A549 (cell line): ENCODE results near the gene ADK. TPM values are rescaled to one million over a fixed set of nuclear protein-coding genes. Genes with fewer than 3 reads are reported as not detected.

Source experiments
- ATAC-seq, 2 experiments: fragments of 200-7000 bp in 1 of 2; fragments of >200 bp in 1 of 2; cut with Nextera tagmentation in 1 of 2; cut with Tn5 transposase in 1 of 2; 3 replicates each; pipeline versions ENCODE4 v1.8.0 to v1.9.1; 2018 to 2020; ENCODE audit warnings: mild to moderate bottlenecking in 1 of 2, moderate library complexity in 1 of 2
- CTCF ChIA-PET: fragments of 300-600 bp; sonication (Branson Sonifier 250); formaldehyde crosslinking; extraction: SDS; loops from one replicate; lab custom pipeline; 2021; ENCODE audit warnings: antibody characterized with exemption, inconsistent platforms; lab: Yijun Ruan, JAX
- POLR2A ChIA-PET: fragments of 350-600 bp; formaldehyde crosslinking; extraction: SDS; loops from one replicate; lab custom pipeline; 2021; ENCODE audit warnings: antibody characterized with exemption, inconsistent platforms; lab: Yijun Ruan, JAX
- DNase-seq, 2 experiments: peaks; one replicate each; pipeline versions ENCODE4 v3.0.0 to v3.0.0-alpha.2; 2011 to 2016; ENCODE audit warnings: low read depth in 1 of 2, low spot score in 1 of 2
- FAIRE-seq: peaks from 2 replicates; lab custom pipeline; 2011; peaks lifted over from hg19 to GRCh38; lab: Jason Lieb, UNC
- H3K27ac ChIP-seq, 2 experiments: fragments of >200 bp; sonication (Bioruptor Twin); formaldehyde crosslinking; 3 replicates each; pipeline ENCODE4 v1.5.1; 2016 to 2017
- H3K4me1 ChIP-seq: fragments of >200 bp; sonication (Bioruptor Twin); formaldehyde crosslinking; 3 replicates; pipeline ENCODE4 v1.6.1; 2016
- H3K4me2 ChIP-seq: fragments of >200 bp; sonication (Bioruptor Twin); formaldehyde crosslinking; 3 replicates; pipeline ENCODE4 v1.6.1; 2016
- H3K4me3 ChIP-seq: fragments of >200 bp; sonication (Bioruptor Twin); formaldehyde crosslinking; 3 replicates; pipeline ENCODE4 v1.5.1; 2016
- H3K9me3 ChIP-seq: fragments of >200 bp; sonication (Bioruptor Twin); formaldehyde crosslinking; 3 replicates; pipeline ENCODE4 v1.6.1; 2016
- ATOH8 ChIP-seq: fragments of 250-450 bp; sonication (Bioruptor Pico); IDR thresholded peaks from 2 replicates; pipeline ENCODE4 v1.5.0; 2020; ENCODE audit warnings: low read depth, mild to moderate bottlenecking, moderate library complexity
- CEBPB ChIP-seq, 2 experiments: fragments of >200 bp in 1 of 2; sonication (Bioruptor Twin) in 1 of 2; formaldehyde crosslinking in 1 of 2; IDR thresholded peaks; 2 replicates each; pipeline ENCODE4 v1.6.1; 2012 to 2016
- EHF ChIP-seq: fragments of 250-450 bp; sonication (Bioruptor Pico); IDR thresholded peaks from 2 replicates; pipeline ENCODE4 v1.5.0; 2020; ENCODE audit warnings: mild to moderate bottlenecking
- FOSB ChIP-seq: fragments of 250-450 bp; sonication (Bioruptor Pico); IDR thresholded peaks from 2 replicates; pipeline ENCODE4 v1.5.0; 2020; ENCODE audit warnings: mild to moderate bottlenecking, moderate library complexity
- GATA3 ChIP-seq: IDR thresholded peaks from 2 replicates; pipeline ENCODE4 v1.6.1; 2012; ENCODE audit warnings: borderline replicate concordance
- HDAC2 ChIP-seq: fragments of 200-600 bp; sonication (generic); IDR thresholded peaks from 2 replicates; pipeline ENCODE4 v1.6.1; 2016
- JUN ChIP-seq, 2 experiments: fragments of >200 bp; sonication (Bioruptor Twin); formaldehyde crosslinking; IDR thresholded peaks; 2 replicates in 1 of 2; 3 replicates in 1 of 2; pipeline ENCODE4 v1.6.1; 2016 to 2017
- JUNB ChIP-seq: fragments of >200 bp; sonication (Bioruptor Twin); formaldehyde crosslinking; IDR thresholded peaks from 2 replicates; pipeline ENCODE4 v1.6.1; 2016
- MAZ ChIP-seq: fragments of 150-350 bp; IDR thresholded peaks from 2 replicates; pipeline ENCODE4 v1.6.1; 2014; ENCODE audit warnings: antibody characterized with exemption, low read depth, low read length, borderline replicate concordance
- NFE2L2 ChIP-seq: fragments of 150-350 bp; conservative IDR thresholded peaks from 2 replicates; pipeline ENCODE4 v1.6.1; 2014; ENCODE audit warnings: low read length
- RAD21 ChIP-seq, 2 experiments: fragments of >200 bp in 1 of 2; sonication (Bioruptor Twin) in 1 of 2; formaldehyde crosslinking in 1 of 2; IDR thresholded peaks in 1 of 2; conservative IDR thresholded peaks in 1 of 2; 2 replicates in 1 of 2; 3 replicates in 1 of 2; pipeline ENCODE4 v1.6.1; 2012 to 2018; ENCODE audit warnings: inconsistent platforms in 1 of 2
- RARB ChIP-seq: fragments of 250-450 bp; sonication (Bioruptor Pico); IDR thresholded peaks from 2 replicates; pipeline ENCODE4 v1.8.0; 2021; ENCODE audit warnings: mild to moderate bottlenecking, moderate library complexity
- SMC3 ChIP-seq: fragments of >200 bp; sonication (Bioruptor Twin); formaldehyde crosslinking; IDR thresholded peaks from 3 replicates; pipeline ENCODE4 v1.6.1; 2018; ENCODE audit warnings: inconsistent platforms
- TP53 ChIP-seq: fragments of 250-450 bp; sonication (Bioruptor Pico); IDR thresholded peaks from 2 replicates; pipeline ENCODE4 v1.5.0; 2021; ENCODE audit warnings: mild to moderate bottlenecking, moderate library complexity
- ZC3H11A ChIP-seq: fragments of 450-650 bp; IDR thresholded peaks from 2 replicates; pipeline ENCODE4 v1.6.1; 2014; ENCODE audit warnings: antibody characterized with exemption, mild to moderate bottlenecking
- ZFP36 ChIP-seq: fragments of 450-650 bp; IDR thresholded peaks from 2 replicates; pipeline ENCODE4 v1.6.1; 2014; ENCODE audit warnings: borderline replicate concordance; ENCODE audit not compliant: partially characterized antibody
- ZNF302 ChIP-seq: fragments of 250-450 bp; sonication (Bioruptor Pico); IDR thresholded peaks from 2 replicates; pipeline ENCODE4 v1.9.0; 2021; ENCODE audit warnings: inconsistent platforms, mild to moderate bottlenecking, moderate library complexity
- WGBS: methylation state at CpG from one replicate; pipeline ENCODE4 v1.1.6; 2017; ENCODE audit errors: missing lambda C conversion rate; 5-methylcytosine and 5-hydroxymethylcytosine counted together
- polyA plus RNA-seq, 4 experiments: library from polyadenylated mRNA; depleted of rRNA in 3 of 4; stranded (reverse); fragments of >200 nt; fragmentation: RNase III in 1 of 4; extraction: RNeasy Plus Mini Kit Qiagen cat#74134 plus additional on column Dnase treatment in 1 of 4; gene quantifications; 2 replicates in 3 of 4; 3 replicates in 1 of 4; pipeline ENCODE4 v1.2.3, GENCODE V29; 2011 to 2017
- TF ChIP-seq, protein P1 (sequence below): fragments of 450-650 bp; IDR thresholded peaks from 2 replicates; pipeline ENCODE4 v1.6.1; 2014; ENCODE audit warnings: antibody characterized with exemption
- TF ChIP-seq, protein P2 (sequence below): fragments of 250-450 bp; sonication (Bioruptor Pico); IDR thresholded peaks from 2 replicates; pipeline ENCODE4 v1.5.0; 2021; ENCODE audit warnings: mild to moderate bottlenecking, moderate library complexity, borderline replicate concordance
- TF ChIP-seq, protein P3 (sequence below): fragments of 200-600 bp; sonication (generic); IDR thresholded peaks from 2 replicates; pipeline ENCODE4 v1.6.1; 2016; ENCODE audit warnings: antibody characterized with exemption, mild to moderate bottlenecking, moderate library complexity
- TF ChIP-seq, protein P4 (sequence below): IDR thresholded peaks from 2 replicates; pipeline ENCODE4 v1.6.1; 2012; ENCODE audit warnings: low read depth, borderline replicate concordance

Gene ADK
- polyA plus RNA-seq, 2 of the 4 experiments (the other 2 are of a cell fraction): 35.8 to 40.7 TPM

DNA sequence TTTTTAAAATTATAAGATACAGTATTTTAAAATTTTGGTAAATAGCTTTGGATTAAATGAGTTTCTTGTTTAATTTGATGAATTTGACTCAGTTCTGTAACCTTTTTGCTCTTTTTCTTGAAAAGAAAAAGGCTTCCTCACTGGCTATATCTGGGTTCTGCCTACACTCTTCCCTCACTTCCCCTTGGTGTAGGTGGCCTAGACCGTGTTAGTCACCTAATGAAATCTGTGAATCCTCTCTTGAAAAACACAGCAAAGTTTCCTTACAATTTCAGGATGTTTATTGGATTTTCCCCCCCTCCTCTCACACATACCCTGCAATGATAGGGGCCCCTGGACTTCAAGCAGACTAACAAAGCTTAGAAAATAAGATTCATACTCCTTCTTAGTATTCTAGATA lies 231.6 kb downstream of the ADK start:
- ChIA-PET CTCF (interaction anchor here (1.0 kb wide), 1 partner anchor 19 kb away, joined by 4 read pairs; no protein-coding TSS in a partner anchor), POLR2A (no interaction called here)
- Histone ChIP-seq H3K4me1 (no peaks in the 10 kb centered on the region), H3K9me3 (no peaks in the 10 kb centered on the region), H3K4me2 (no peak overlapping the region), H3K27ac (no peak overlapping the region), H3K4me3 (no peak overlapping the region)
- WGBS: 79% methylated on average over 1 of the region's 1 CpG
- FAIRE-seq (no peak), ATAC-seq (no peak), DNase-seq (no peak)
- TF ChIP-seq FOSB (CRISPR knock-in tag): no peak
- TF ChIP-seq, protein P1, sequence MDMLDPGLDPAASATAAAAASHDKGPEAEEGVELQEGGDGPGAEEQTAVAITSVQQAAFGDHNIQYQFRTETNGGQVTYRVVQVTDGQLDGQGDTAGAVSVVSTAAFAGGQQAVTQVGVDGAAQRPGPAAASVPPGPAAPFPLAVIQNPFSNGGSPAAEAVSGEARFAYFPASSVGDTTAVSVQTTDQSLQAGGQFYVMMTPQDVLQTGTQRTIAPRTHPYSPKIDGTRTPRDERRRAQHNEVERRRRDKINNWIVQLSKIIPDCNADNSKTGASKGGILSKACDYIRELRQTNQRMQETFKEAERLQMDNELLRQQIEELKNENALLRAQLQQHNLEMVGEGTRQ: no peak
- TF ChIP-seq GATA3: no peak
- no peak for TF ChIP-seq JUN (IDR thresholded peaks at IDR 0.05)
- no peak for TF ChIP-seq HDAC2

- CTCF ChIA-PET: no interaction called here
Observed at GRCh38 chr10:74383642-74384041, 232.6 kb downstream of the ADK start.

More at GRCh38 chr10:74383642-74384041, 232.6 kb downstream of the ADK start:
- FAIRE-seq (no peak), DNase-seq (no peak), ATAC-seq (no peak)
- no peak overlapping the region for H3K27ac ChIP-seq
- H3K4me1 ChIP-seq: no peaks in the 10 kb centered on the region
- H3K9me3 ChIP-seq: no peaks in the 10 kb centered on the region
- no peak overlapping the region for H3K4me2 ChIP-seq
- H3K4me3 ChIP-seq: no peak overlapping the region
- TF ChIP-seq ATOH8 (CRISPR knock-in tag): no peak
- TF ChIP-seq MAZ: no peak
- no peak for TF ChIP-seq ZFP36
- TF ChIP-seq ZC3H11A: no peak
- TF ChIP-seq, protein P2, sequence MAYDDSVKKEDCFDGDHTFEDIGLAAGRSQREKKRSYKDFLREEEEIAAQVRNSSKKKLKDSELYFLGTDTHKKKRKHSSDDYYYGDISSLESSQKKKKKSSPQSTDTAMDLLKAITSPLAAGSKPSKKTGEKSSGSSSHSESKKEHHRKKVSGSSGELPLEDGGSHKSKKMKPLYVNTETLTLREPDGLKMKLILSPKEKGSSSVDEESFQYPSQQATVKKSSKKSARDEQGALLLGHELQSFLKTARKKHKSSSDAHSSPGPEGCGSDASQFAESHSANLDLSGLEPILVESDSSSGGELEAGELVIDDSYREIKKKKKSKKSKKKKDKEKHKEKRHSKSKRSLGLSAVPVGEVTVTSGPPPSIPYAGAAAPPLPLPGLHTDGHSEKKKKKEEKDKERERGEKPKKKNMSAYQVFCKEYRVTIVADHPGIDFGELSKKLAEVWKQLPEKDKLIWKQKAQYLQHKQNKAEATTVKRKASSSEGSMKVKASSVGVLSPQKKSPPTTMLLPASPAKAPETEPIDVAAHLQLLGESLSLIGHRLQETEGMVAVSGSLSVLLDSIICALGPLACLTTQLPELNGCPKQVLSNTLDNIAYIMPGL (CRISPR knock-in tag): no peak
- TF ChIP-seq NFE2L2: no peak
- TF ChIP-seq CEBPB (IDR thresholded peaks at IDR 0.05): no peak
- TF ChIP-seq HDAC2: no peak
- no peak for TF ChIP-seq JUN (IDR thresholded peaks at IDR 0.05)
- no peak for TF ChIP-seq RARB
- TF ChIP-seq, protein P3, sequence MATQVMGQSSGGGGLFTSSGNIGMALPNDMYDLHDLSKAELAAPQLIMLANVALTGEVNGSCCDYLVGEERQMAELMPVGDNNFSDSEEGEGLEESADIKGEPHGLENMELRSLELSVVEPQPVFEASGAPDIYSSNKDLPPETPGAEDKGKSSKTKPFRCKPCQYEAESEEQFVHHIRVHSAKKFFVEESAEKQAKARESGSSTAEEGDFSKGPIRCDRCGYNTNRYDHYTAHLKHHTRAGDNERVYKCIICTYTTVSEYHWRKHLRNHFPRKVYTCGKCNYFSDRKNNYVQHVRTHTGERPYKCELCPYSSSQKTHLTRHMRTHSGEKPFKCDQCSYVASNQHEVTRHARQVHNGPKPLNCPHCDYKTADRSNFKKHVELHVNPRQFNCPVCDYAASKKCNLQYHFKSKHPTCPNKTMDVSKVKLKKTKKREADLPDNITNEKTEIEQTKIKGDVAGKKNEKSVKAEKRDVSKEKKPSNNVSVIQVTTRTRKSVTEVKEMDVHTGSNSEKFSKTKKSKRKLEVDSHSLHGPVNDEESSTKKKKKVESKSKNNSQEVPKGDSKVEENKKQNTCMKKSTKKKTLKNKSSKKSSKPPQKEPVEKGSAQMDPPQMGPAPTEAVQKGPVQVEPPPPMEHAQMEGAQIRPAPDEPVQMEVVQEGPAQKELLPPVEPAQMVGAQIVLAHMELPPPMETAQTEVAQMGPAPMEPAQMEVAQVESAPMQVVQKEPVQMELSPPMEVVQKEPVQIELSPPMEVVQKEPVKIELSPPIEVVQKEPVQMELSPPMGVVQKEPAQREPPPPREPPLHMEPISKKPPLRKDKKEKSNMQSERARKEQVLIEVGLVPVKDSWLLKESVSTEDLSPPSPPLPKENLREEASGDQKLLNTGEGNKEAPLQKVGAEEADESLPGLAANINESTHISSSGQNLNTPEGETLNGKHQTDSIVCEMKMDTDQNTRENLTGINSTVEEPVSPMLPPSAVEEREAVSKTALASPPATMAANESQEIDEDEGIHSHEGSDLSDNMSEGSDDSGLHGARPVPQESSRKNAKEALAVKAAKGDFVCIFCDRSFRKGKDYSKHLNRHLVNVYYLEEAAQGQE: no peak
- TF ChIP-seq ZNF302 (CRISPR knock-in tag): no peak
- no peak for TF ChIP-seq TP53 (CRISPR knock-in tag)
- no peak for TF ChIP-seq RAD21 (conservative IDR thresholded peaks at IDR 0.05 in 1 of 2, IDR thresholded peaks at IDR 0.05 in 1 of 2)
- no peak for TF ChIP-seq SMC3
- no peak for TF ChIP-seq JUNB
- no peak for TF ChIP-seq EHF (CRISPR knock-in tag)
- TF ChIP-seq, protein P4, sequence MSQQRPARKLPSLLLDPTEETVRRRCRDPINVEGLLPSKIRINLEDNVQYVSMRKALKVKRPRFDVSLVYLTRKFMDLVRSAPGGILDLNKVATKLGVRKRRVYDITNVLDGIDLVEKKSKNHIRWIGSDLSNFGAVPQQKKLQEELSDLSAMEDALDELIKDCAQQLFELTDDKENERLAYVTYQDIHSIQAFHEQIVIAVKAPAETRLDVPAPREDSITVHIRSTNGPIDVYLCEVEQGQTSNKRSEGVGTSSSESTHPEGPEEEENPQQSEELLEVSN: no peak
- POLR2A ChIA-PET: no interaction called here
